H1 (cell line): Measurements from ENCODE around the gene CASK.

Experiments
- BCL11A ChIP-seq, 2 experiments: IDR thresholded peaks; one replicate each; pipeline ENCODE4 v1.6.1; 2011; ENCODE audit warnings: low read depth in 2 of 2, low read length in 2 of 2, mild to moderate bottlenecking in 2 of 2
- CTCF ChIP-seq, 3 experiments: IDR thresholded peaks; 1 replicate in 2 of 3; 2 replicates in 1 of 3; pipeline versions ENCODE4 v1.5.1 to v1.6.1; 2011; ENCODE audit warnings: low read length in 3 of 3, mild to moderate bottlenecking in 3 of 3, inconsistent platforms in 2 of 3, low read depth in 1 of 3, moderate library complexity in 1 of 3; ENCODE audit not compliant: insufficient read depth in 1 of 3; ENCODE audit errors: control extremely low read depth in 1 of 3
- EP300 ChIP-seq, 2 experiments: IDR thresholded peaks; 1 replicate in 1 of 2; 2 replicates in 1 of 2; pipeline ENCODE4 v1.6.1; 2011 to 2012; ENCODE audit warnings: low read depth in 2 of 2, low read length in 2 of 2, mild to moderate bottlenecking in 2 of 2, borderline replicate concordance in 1 of 2, inconsistent platforms in 1 of 2, moderate library complexity in 1 of 2
- EZH2 ChIP-seq: fragments of 200-600 bp; sonication (generic); IDR thresholded peaks from 2 replicates; pipeline ENCODE4 v1.7.1; 2012; ENCODE audit warnings: low read depth, mild to moderate bottlenecking, moderate library complexity, low read length, inconsistent platforms; ENCODE audit not compliant: severe bottlenecking
- MAFK ChIP-seq: IDR thresholded peaks from 2 replicates; pipeline ENCODE4 v1.6.1; 2012; ENCODE audit warnings: low read depth, mild to moderate bottlenecking, improper control_type of control experiment, low read length
- POLR2A ChIP-seq, 2 experiments: IDR thresholded peaks; 1 replicate in 1 of 2; 2 replicates in 1 of 2; pipeline ENCODE4 v1.6.1; 2011; ENCODE audit warnings: low read depth in 2 of 2, low read length in 2 of 2, mild to moderate bottlenecking in 2 of 2; ENCODE audit errors: control extremely low read depth in 1 of 2
- SP1 ChIP-seq: IDR thresholded peaks from 2 replicates; pipeline ENCODE4 v1.6.1; 2011; ENCODE audit warnings: low read depth, low read length
- USF2 ChIP-seq: IDR thresholded peaks from 2 replicates; pipeline ENCODE4 v1.6.1; 2011; ENCODE audit warnings: low read length, improper control_type of control experiment
- YY1 ChIP-seq: IDR thresholded peaks from 2 replicates; pipeline ENCODE4 v1.6.1; 2011; ENCODE audit warnings: low read depth, mild to moderate bottlenecking, low read length

- TF ChIP-seq CTCF (IDR thresholded peaks at IDR 0.05; ENCODE audit: control extremely low read depth in 1 of 3, insufficient read depth in 1 of 3, low read depth in 1 of 3, low read length in 3 of 3), result no peak
- no peak for TF ChIP-seq BCL11A (IDR thresholded peaks at IDR 0.05; ENCODE audit: low read depth in 2 of 2, low read length in 2 of 2)
- TF ChIP-seq SP1, result no peak
- TF ChIP-seq EZH2, result no peak
- TF ChIP-seq POLR2A (IDR thresholded peaks at IDR 0.05; ENCODE audit: control extremely low read depth in 1 of 2, low read depth in 2 of 2, low read length in 2 of 2), result no peak
- no peak for TF ChIP-seq MAFK
- TF ChIP-seq YY1, result no peak
- no peak for TF ChIP-seq USF2
- no peak for TF ChIP-seq EP300 (IDR thresholded peaks at IDR 0.05; ENCODE audit: borderline replicate concordance in 1 of 2, low read depth in 2 of 2, low read length in 2 of 2)
Observed at GRCh38 chrX:41932885-41933284, 9.5 kb upstream of the CASK start.
